C1 segment of cervical spinal cord (tissue), 14 donors: ENCODE results near the gene CSAD.
"Not testable (repeated sequence)": the region's sequence is repeated elsewhere in the genome, so short reads cannot be mapped to it uniquely, and the experiment has no call there.

Experiments used
- DNase-seq, 14 donors: peaks; one replicate each; lab custom pipeline; 2025; lab: John Stamatoyannopoulos, UW

Gene CSAD

GRCh38 chr12:53218551-53219291 is 38.0 kb upstream of the CSAD start:
- DNase-seq, result peak in 1 of 14 donors; percentile 30

GRCh38 chr12:53217931-53218307 is 37.2 kb upstream of the CSAD start:
- DNase-seq, result peak in 1 of 14 donors; percentile 23

DNA sequence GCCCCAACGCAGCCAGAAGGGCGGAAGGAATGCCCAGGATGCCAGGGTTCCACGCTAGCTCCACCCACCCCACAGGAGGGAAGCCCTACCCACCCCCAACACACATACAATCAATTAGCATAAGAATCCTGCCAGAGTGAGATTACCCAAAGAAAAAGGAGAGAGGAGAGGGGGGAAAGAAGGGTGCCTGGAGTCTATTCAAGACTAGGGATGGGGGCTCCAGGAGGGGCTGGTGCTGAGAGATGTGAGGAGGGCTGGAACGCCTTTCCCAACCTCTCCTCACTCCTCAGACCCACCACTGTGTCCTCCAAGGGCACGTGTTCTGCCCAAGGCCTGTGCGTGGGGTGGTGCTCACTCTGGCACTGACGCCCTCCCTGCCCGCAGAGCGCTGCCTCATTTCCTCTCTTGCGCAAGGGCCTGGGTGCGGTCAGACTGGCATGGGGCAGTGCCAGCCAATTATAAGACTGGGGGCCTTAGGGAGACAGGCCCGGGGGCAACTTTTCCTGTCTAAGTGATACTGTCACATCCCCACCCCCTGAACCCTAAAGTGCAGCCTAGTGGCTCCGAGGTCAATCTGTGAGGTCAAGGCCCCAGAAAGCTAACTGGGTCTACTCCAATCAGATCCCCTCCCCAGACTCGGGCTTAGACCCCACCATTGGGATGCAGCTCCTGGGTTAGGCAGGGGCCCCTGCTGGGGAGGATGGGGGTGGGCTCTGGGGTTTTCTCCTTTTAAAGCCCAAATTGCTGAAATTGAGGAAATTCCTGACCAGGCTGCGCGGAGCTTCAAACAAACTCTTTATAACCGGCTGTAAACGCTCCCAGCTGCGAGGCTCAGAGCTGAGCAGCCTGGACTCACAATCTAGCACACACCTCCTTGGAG is 36.6 kb upstream of the CSAD start:
- DNase-seq, result no peak

DNA sequence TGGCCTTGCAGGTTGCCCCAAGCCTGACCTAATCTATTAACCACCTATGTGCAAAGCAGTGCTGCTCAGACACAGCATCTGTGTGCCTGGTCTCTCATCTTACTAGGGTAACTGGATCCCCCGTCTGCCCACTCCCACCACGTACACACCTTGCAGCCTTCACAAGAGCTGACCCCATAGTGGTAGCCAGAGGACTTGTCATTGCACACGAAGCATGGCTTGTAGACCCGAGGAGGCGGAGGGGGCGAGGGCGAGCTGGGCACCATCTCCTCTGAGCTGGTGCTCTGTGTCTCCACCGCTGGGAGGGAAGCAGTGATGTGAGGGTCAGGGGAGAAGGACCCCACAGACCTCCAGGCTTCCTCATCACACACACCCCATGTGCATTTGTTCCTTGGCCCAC is 34.8 kb upstream of the CSAD start:
- DNase-seq, result no peak

DNA sequence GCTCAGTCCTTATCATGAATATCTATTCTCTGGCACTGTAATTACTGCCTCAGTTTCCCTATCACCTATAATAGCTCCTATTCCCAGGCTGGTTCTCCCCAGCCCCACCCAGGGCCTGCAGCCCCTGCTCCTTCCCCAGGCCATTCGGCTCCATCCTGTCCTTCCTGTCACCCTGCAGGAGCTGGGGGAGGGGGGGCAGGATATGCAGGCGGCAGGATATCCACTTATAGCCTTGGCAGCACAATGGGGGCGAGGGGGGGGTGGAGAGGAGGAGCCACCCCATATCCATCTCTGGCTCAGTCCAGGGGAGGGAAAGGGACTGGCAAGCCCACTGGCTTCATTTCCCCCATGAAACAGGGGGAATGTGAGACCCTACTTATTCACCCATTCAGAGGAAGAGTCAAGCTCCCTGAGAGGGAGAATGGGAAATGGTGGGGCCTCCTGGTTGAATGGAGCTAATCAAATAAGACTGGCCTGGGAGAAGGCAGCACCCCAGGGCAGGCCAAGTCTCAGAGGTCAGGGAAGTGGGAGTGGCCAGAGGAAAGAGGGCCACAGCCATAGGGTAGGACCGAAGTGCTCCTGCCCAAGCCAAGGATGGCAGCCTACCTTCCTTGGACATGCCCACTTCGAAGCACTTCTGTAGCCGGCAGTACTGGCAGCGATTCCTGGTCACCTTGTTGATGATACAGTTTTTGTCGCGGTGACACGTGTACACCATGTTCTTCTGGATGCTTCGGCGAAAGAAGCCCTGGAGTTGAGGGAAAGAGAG is 34.1 kb upstream of the CSAD start:
- DNase-seq, result no peak

GRCh38 chr12:53214221-53214620 is 33.5 kb upstream of the CSAD start:
- DNase-seq, result no peak

DNA sequence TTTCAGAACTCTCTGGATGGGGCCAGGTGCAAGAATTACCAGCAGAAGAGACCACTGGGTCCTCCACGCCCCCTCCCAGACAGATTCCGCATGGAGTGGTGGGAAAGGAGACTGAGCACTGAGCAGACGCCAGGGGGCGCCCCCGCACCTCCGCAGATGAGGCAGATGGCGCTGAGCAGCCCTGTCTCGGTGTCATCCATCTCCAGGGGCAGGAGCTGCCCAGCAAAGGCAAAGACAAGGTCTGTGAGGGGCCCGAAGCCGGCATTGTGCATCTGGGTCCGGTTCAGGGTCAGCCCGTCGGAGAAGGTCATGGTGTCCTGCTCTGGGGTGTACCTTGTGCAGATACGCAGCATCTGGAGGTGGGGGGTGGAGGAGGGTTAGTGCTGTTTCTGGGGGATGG is 32.6 kb upstream of the CSAD start:
- DNase-seq, result peak in 13 of 14 donors; percentile 33 to 86 (median 61)

- DNase-seq, result no peak
Observed at GRCh38 chr12:53212931-53213330, 32.2 kb upstream of the CSAD start.

DNA sequence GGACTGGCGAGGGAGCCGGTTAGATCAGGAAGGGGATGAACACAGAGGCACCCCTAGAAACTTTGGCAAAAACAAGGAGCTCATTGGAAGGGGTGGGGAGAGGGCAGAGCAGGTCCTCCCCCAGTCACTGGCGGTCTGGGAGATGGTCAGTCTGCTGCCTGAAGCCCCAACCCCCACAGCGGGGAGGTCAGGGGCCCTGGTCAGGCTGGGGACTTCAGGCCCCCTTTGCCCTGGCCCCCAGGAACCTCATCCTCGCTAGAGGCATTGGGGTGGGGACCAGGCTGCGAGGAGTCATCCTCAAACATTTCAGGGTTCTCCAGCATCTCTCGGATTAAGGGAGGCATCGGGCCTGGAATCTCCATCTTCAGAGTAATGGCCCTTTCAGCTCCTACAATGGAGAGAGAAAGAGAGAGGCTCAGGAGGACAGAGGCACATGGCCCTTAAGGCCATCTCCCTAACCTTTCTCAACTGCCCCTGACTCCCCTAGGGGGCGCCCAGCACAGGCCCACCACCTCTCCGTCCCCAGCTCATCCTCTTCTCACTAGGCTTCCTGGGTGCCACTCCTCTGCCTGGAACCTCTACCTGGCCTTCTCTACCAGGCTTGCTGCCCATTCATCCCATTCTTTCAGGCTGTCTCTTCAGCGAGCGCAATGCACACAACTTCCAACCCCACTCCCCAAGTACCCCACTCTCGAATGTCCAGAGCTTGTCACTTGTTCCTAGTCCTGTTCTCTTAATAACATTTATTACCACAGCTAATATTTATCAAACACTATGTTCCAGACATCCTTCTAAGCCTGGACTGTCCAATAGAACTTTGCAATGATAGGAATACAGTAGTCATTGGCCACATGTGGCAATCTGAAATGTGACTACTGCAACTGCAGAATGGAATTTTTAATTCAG is 31.0 kb upstream of the CSAD start:
- DNase-seq, result no peak

GRCh38 chr12:53210843-53211242 is 30.1 kb upstream of the CSAD start:
- no peak for DNase-seq

GRCh38 chr12:53208877-53209463 is 28.2 kb upstream of the CSAD start:
- DNase-seq, result no peak

DNA sequence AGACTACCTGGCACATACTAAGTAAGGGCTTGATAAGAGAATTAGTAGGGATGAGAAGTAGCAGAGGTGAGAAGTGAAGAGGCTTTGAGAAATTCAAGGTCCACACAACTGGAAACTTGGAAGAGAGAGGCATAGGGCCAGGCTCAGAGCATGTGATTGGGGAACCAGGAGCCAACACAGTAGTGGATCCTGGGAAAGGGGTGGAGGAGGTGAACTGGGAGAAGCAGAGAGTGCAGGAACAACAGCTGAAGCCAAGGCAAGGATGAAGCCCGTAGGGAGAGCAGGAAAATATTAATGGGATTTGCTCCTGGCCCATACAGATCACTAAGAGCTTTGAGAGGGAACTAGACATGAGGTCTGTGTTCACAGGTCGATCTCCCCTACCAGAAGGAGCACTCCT is 27.7 kb upstream of the CSAD start:
- no peak for DNase-seq

DNA sequence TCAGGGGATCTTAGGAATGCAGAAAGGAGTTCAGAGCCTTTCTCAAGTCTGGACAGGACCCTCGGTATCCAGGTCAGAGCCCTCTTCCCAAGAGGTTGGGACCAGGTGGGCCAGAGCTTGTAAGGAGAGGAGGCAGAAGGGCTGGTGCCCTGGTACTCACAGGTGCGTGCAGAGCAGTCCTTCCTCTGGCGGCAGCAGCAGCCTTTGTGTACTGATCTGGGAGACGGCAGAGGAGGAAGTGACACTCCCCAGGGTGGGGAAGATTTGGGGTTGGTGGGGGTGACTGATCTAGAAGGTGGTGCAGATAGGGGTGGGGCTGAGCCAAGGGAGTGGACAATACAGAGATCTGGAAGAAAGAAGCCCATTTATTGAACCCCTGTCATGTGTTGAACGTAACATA is 26.3 kb upstream of the CSAD start, which contains the start of gene ITGB7:
Gene ITGB7, minus strand, starts transcription at position 210 of the 400 bp plus-strand sequence. CDS start 6,808 bp downstream, outside the sequence.
- no peak for DNase-seq

DNA sequence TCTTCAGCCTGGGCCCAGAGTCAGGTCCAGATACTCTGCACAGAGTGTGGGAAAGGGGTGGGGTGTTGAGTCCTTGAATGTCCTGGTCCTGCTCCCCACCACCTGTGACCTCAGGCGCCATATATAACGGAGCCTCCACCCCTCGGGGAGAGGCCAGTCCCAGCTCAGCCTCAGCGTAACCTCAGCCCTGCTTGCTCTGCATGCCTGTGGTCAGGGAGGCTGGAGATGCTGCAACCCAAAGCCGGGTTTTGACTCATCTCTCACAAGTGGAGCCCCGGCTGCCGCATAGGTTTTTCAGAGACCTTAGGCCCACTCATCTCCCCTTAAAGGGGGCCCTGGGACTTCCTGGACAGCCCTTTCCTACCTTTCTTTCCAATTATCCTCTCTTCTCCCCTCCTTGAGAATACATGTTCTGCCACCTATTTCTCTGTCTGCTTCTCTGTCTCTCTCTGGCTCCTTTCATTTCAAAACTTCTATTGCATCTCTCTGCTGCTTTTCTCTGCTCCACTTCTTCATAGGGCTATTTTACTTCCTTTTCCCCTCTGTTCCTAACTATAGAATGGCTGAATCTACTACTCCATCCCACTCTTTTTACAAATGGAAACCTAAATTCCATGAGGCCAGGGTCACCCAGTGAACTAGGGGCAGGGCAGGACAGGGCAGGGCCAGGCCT is 25.2 kb upstream of the CSAD start:
- DNase-seq, result no peak

DNA sequence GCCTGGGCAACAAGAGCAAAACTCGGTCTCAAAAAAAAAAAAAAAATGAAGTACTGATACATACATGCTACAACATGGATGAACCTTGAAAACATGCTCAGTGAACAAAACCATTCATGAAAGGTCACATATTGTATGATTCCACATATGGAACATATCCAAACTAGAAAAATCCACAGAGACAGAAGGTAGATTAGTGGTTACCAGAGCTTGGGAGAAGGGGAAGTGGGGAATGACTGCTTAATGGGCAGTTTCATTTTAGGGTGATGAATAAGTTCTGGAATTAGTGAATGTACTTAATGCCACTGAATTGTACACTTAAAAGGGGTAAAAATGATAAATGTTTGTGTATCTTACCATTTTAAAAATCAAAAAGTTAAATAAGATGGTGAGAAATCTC is 23.6 kb upstream of the CSAD start:
- no peak for DNase-seq

DNA sequence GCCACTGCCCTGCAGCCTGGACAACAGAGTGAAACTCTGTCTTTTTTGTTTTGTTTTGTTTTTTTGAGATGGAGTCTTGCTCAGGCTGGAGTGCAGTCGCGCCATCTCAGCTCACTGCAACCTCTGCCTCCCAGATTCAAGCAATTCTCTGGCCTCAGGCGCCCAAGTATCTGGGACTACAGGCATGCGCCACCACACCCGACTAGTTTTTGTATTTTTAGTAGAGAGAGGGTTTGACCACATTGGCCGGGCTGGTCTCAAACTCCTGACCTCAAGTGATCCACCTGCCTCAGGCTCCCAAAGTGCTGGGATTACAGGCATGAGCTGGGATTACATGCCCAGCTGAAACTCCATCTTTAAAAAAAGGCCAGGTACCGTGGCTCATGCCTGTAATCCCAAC is 21.6 kb upstream of the CSAD start:
- not testable (repeated sequence) for DNase-seq

DNA sequence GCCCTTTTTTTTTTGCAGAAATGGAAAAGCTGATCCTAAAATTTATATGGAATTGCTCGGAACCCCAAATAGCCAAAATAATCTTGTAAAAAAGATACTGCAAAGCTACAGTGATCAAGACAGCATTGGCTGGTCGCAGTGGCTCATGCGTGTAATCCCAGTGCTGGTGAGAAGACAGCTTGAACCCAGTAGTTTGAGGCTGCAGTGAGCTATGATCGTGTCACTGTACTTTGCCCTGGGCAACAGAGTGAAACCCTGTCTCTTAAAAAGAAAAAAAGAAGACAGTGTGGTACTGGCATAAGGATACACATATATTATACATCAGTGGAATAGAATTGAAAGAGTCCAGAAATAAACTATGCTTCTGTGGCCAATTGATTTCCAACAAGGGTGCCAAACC is 20.9 kb upstream of the CSAD start:
- DNase-seq, result no peak

DNA sequence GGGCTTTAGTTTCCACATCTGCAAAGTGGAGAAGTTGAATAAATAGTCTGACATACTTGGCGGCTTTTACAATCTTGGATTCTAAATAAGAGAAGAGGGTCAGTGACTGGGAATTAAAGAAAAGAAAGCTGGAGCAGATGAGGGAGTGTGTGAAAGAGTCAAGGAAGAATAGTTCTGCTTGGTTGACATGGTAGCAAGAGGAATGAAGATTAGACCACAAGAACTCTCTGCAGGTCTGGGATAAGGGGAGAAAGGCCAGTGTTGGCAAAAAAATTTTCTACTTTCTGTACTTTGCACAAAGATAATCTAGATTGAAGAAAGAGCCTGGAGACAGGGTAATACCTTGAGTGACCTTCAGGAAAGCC is 20.4 kb upstream of the CSAD start:
- DNase-seq, result no peak

- no peak for DNase-seq
Observed at GRCh38 chr12:53200458-53201176, 19.9 kb upstream of the CSAD start.

- no peak for DNase-seq
Observed at GRCh38 chr12:53200107-53200457, 19.4 kb upstream of the CSAD start.
